Activated CD8-positive, alpha-beta memory T cell treated with anti-CD3 and anti-CD28 coated beads, Interleukin-2, amount 10 ng/mL, durations not matched to agents 7 days and 5 days (primary cell): Measurements from ENCODE around the gene MCRIP2. TPM values are rescaled to one million over a fixed set of nuclear protein-coding genes. Genes with fewer than 3 reads are reported as not detected.

Source experiments
- ATAC-seq: fragments of 150-1000 bp; cut with Tn5 transposase; one replicate; pipeline ENCODE4 v1.10.0; 2021; ENCODE audit warnings: moderate library complexity
- CTCF ChIA-PET: fragments of 350-600 bp; sonication (Branson Sonifier 250); formaldehyde crosslinking; loops from one replicate; lab custom pipeline; 2021; ENCODE audit warnings: antibody characterized with exemption; lab: Charles Lee
- DNase-seq: peaks from one replicate; pipeline ENCODE4 v3.0.0-alpha.2; 2020
- H3K27ac Mint-ChIP-seq: one replicate; pipeline ENCODE4 v1.8.0; 2021; ENCODE audit warnings: mild to moderate bottlenecking, mixed read lengths
- H3K27me3 Mint-ChIP-seq: one replicate; pipeline ENCODE4 v1.8.0; 2021; ENCODE audit warnings: mixed read lengths
- H3K36me3 Mint-ChIP-seq: one replicate; pipeline ENCODE4 v1.8.0; 2021; ENCODE audit warnings: mild to moderate bottlenecking, mixed read lengths
- H3K4me1 Mint-ChIP-seq: one replicate; pipeline ENCODE4 v1.8.0; 2021; ENCODE audit warnings: mixed read lengths
- H3K4me3 Mint-ChIP-seq: one replicate; pipeline ENCODE4 v1.8.0; 2021; ENCODE audit warnings: mild to moderate bottlenecking, moderate library complexity, mixed read lengths
- H3K9me3 Mint-ChIP-seq: one replicate; pipeline ENCODE4 v1.8.0; 2022; ENCODE audit warnings: low read depth, mixed read lengths
- total RNA-seq, 2 experiments: library from RNA; stranded (reverse); gene quantifications; one replicate each; pipeline ENCODE4 v1.2.3, GENCODE V29; 2021

The MCRIP2 gene
- total RNA-seq, 2 experiments from 2014 or later: 42.5 to 47.3 TPM

- Mint-ChIP-seq H3K36me3 (peaks cover 1% of the 10 kb centered on the region), H3K27me3 (peaks cover 13% of the 10 kb centered on the region), H3K27ac (no peak overlapping the region), H3K4me1 (peaks cover 29% of the 10 kb centered on the region), H3K4me3 (peak overlapping the region; percentile 60), H3K9me3 (peaks cover 2% of the 10 kb centered on the region)
- DNase-seq (no peak), ATAC-seq (no peak)
- CTCF ChIA-PET: interaction anchor here (1.8 to 3.3 kb wide), 2 partner anchors 15 to 20 kb away, joined by 4 to 24 read pairs; partner anchors contain the start of gene METRN
These were observed 52.7 kb downstream of the MCRIP2 start for GRCh38 chr16:694187-694862.

- DNase-seq: no peak
- Mint-ChIP-seq H3K36me3 (peaks cover 1% of the 10 kb centered on the region), H3K27me3 (peaks cover 13% of the 10 kb centered on the region), H3K27ac (no peak overlapping the region), H3K4me3 (peak overlapping the region; percentile 20), H3K9me3 (peaks cover 2% of the 10 kb centered on the region), H3K4me1 (peaks cover 31% of the 10 kb centered on the region)
- CTCF ChIA-PET: interaction anchor here (0.7 to 3.3 kb wide), 11 partner anchors 16 to 112 kb away, joined by 3 to 24 read pairs (median 3); partner anchors contain the start of genes ANTKMT, CHTF18, CIAO3 and METRN
- ATAC-seq: no peak
These were observed 53.3 kb downstream of the MCRIP2 start for GRCh38 chr16:694863-695354.

GRCh38 chr16:695355-696089 lies 53.9 kb downstream of the MCRIP2 start:
- Mint-ChIP-seq H3K9me3 (peaks cover 2% of the 10 kb centered on the region), H3K4me1 (peaks cover 30% of the 10 kb centered on the region), H3K4me3 (peak overlapping the region; percentile 77), H3K36me3 (peaks cover 1% of the 10 kb centered on the region), H3K27ac (peak overlapping the region; percentile 79), H3K27me3 (peaks cover 16% of the 10 kb centered on the region)
- CTCF ChIA-PET: interaction anchor here (0.7 to 3.3 kb wide), 14 partner anchors 12 to 111 kb away, joined by 3 to 24 read pairs (median 3); partner anchors contain the start of genes ANTKMT, CHTF18, CIAO3 and METRN
- DNase-seq (peak; percentile 80), ATAC-seq (peak; percentile 81)

Other genes with a start within 250 kb of the MCRIP2 start
- 1 to 10 TPM; 6.7 to 7.0 TPM for gene NME4, start 244.6 kb upstream of the MCRIP2 start, total RNA-seq
- gene DECR2, start 239.9 kb upstream of the MCRIP2 start, total RNA-seq: 1 to 10 TPM; 5.9 to 6.3 TPM
- gene RAB11FIP3, start 216.2 kb upstream of the MCRIP2 start, total RNA-seq: 10 to 100 TPM; 25.9 to 32.1 TPM
- gene CAPN15, start 114.1 kb upstream of the MCRIP2 start, total RNA-seq: 100 to 1,000 TPM; 113 to 121 TPM
- not detected for gene PRR35, start 81.4 kb upstream of the MCRIP2 start, total RNA-seq
- gene NHLRC4, start 74.8 kb upstream of the MCRIP2 start, total RNA-seq: 1 to 10 TPM in 1 of 2 experiments, under 1 TPM in 1; 0.94 to 1.2 TPM
- 10 to 100 TPM; 38.8 to 41.0 TPM for gene PIGQ, start 71.9 kb upstream of the MCRIP2 start, total RNA-seq
- gene RAB40C, start 51.8 kb upstream of the MCRIP2 start, total RNA-seq: 10 to 100 TPM; 13.3 to 14.0 TPM
- under 1 TPM; 0.12 to 0.23 TPM for gene WFIKKN1, start 10.8 kb upstream of the MCRIP2 start, total RNA-seq
- 10 to 100 TPM; 86.7 to 92.6 TPM for gene METTL26, start 5.5 kb upstream of the MCRIP2 start, total RNA-seq
- 100 to 1,000 TPM in 1 of 2 experiments, 10 to 100 TPM in 1; 74.7 to 108 TPM for gene WDR90, start 7.5 kb downstream of the MCRIP2 start, total RNA-seq
- 100 to 1,000 TPM; 134 to 168 TPM for gene RHOT2, start 26.3 kb downstream of the MCRIP2 start, total RNA-seq
- under 1 TPM; 0.37 to 0.79 TPM for gene RHBDL1, start 33.8 kb downstream of the MCRIP2 start, total RNA-seq
- gene STUB1, start 38.6 kb downstream of the MCRIP2 start, total RNA-seq: 10 to 100 TPM; 84.2 to 87.1 TPM
- 10 to 100 TPM; 30.5 to 37.1 TPM for gene JMJD8, start 42.5 kb downstream of the MCRIP2 start, total RNA-seq
- gene WDR24, start 48.6 kb downstream of the MCRIP2 start, total RNA-seq: 10 to 100 TPM; 18.9 to 19.4 TPM
- 1 to 10 TPM; 4.2 to 7.5 TPM for gene FBXL16, start 64.0 kb downstream of the MCRIP2 start, total RNA-seq
- gene METRN, start 73.3 kb downstream of the MCRIP2 start, total RNA-seq: 10 to 100 TPM in 1 of 2 experiments, 1 to 10 TPM in 1; 9.8 to 14.0 TPM
- 10 to 100 TPM; 14.8 to 21.1 TPM for gene ANTKMT, start 79.3 kb downstream of the MCRIP2 start, total RNA-seq
- gene CCDC78, start 84.6 kb downstream of the MCRIP2 start, total RNA-seq: 1 to 10 TPM; 2.5 to 2.9 TPM
- 10 to 100 TPM; 13.0 to 14.3 TPM for gene HAGHL, start 85.3 kb downstream of the MCRIP2 start, total RNA-seq
- gene CIAO3, start 99.2 kb downstream of the MCRIP2 start, total RNA-seq: 10 to 100 TPM; 34.8 to 37.0 TPM
- not detected for gene MSLN, start 118.9 kb downstream of the MCRIP2 start, total RNA-seq
- 10 to 100 TPM; 27.8 to 38.0 TPM for gene RPUSD1, start 146.6 kb downstream of the MCRIP2 start, total RNA-seq
- gene CHTF18, start 146.8 kb downstream of the MCRIP2 start, total RNA-seq: 100 to 1,000 TPM; 125 to 139 TPM
- gene GNG13, start 158.9 kb downstream of the MCRIP2 start, total RNA-seq: not detected